GM21515 (cell line): ENCODE measurements around the gene NXF1.
"Not testable (repeated sequence)": the region's sequence is repeated elsewhere in the genome, so short reads cannot be mapped to it uniquely, and the experiment has no call there.

Experiments used
- ATAC-seq: cut with Tn5 transposase; IDR thresholded peaks from one replicate; pipeline ENCODE4 v1.9.1; 2021; ENCODE audit not compliant: unreplicated experiment

Gene NXF1

DNA sequence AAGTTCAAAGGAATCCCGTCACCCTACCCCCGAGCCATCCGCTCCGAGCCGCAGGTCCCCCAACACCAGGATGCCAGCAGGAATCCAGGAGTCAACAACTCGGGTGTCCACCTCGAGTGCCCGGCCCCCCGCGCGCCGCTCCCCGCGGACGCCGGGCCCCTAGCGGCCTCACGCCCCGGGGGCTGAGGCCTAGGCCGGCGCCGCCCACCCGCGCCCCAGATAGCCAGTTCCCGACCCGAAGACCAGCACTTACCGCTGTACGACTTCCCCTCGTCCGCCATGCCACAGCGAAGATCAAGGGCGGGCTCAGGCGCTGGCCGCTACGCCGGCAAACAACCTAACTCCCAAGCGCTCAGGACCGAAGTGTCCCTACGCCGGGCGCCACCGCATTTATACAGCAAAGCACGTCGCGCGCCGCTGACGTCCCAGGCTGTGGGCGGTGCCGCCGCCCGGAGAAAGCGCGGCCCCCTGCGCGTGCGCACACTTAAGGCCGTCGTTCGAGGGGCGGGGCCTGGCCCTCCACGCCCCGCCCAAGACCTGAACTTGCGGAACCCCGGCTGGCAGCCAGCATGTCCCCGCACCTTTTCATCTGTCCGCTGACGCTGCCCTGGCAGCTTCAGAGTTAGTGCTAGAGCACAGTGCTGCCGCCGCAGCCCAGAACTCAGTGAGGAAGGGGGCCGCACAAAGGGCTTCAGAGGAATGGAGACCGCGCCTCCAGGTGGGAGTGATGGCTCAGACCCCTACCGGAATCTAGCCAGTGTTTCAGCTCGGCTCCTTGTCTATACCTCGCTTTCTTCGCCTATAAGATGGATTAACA is at the start of gene NXF1:
NXF1 (minus strand) TSS at position 365 of the 817 bp plus-strand sequence; CDS start at position 281, 84 bp downstream.
- peak; percentile 73 for ATAC-seq

DNA sequence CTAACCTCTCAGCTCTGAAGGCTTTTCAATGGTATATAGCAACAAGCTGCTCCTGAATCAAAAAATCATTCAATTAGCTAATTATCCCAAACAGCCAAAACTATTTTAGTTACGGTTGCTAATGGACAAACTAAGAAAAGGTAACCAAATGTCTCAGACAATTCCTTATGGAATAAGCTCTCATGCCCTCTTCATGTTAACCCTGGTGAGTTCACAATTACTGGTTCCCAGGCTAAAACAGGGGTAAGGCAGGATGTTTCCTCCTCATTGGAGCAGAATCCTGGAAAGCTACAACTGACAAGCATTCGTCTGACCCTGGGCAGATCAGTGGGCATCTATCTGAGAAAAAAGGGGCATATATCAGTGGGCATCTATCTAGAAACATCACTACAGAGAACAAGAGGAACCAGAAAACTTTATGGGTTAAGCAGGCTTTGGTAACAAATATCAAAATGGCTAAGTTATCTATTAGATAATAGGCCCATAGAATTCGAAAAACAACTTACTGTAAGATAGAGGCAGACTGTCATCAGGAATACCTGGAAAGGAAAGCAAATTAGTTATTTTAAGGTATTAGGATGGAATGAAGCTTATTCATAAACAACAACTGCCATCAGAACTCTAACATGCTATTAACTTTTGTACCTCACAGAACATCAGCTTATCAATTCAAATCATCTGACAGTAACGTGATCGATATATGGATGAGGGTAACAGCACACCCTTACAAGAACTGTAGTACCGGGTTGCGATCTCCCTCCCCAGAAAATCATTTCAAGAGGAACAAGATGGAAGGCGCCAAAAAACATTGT is 49.0 kb upstream of the NXF1 start:
- ATAC-seq = no peak

DNA sequence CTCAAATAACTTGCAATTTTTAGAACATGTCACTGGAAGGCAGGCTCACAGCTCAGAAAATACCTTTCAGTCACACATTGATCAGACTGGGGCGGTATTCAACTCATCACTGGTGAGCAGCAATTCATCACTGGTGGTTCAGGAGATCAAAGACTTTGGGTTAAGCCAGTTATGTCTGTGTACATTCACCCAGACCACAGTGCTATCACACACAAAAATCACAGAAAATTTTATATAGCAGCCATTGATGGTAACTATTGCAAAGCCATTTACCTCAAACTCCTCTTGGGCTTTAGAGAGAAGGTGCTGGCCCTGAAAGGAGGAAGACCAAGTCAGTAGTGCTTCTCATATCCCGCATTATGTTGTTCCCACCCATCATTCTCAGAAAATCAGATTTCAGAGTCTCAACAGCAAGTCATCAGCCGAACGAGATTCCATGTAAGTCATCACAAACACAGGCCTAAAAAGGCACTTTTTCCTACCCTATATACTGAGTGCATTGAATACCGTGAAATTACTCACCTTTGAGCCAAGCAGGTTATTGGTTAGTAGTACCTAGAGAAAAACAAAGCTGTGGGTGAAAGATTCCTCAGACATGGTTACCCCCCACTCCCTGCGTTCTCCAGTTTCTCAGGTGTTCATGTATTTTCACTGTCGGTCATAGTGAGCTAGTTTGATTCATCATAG is 48.2 kb upstream of the NXF1 start:
- no peak for ATAC-seq

DNA sequence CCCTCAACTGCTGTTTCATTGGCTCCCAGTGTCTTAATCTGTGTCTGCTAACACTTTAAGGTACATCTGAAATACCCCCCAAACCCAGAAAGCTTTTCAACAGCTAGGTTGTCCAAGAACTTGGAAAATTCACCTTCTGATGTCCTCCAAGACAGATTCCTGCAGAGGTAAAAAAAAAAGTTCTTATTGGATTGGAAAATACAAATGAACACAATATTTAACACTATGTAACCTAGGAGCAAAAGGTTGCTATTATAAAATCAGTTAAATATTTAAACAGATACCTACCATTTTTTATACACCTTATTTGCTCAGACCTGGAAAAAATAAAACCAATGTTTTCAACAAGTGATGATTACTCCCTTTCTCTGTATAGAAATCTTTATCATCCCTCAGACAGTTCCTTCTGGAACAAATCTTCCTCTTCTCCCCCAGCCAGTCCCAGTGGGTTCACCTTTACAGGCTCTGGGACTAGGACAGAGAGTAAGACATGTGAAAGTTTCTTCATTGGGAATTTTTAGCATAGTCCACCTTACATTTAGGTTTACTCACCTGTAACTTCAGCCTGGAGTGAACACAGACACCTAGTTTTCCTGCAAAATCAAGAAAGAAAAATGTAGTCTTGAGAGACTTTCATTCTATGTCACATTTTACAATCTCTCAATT is 47.4 kb upstream of the NXF1 start:
- no peak for ATAC-seq

DNA sequence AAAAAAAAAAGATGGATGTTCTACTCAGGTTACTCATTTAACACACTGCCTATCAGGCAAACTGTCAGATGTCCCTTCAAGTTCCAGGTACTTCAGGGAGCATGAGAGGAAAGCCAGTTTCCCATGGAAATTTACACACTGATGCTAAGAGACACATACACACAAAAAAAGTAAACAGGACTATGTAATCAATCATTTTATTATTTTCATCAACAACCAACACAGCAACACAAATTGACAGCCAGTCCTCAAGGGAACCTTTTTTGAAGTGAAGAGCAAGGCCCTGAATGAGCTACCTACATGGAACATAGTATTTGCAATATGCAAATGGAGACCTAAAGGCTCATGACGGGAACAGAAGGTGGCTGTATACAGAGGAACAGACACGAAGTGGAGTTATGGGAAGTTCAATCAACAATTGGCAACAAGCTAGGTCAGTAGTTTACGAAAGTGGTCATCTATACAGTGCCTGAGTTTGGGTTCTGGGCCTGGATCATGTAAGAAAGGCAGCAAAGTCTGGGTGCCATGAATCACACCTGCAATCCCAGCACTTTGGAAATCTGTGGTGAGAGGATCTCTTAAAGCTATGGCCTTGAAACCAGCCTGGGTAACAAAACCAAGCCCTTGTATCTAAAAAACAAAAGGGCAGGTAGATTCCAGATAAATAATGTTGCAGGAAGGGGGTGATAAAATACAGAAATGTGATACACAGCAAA is 46.7 kb upstream of the NXF1 start:
- no peak for ATAC-seq

DNA sequence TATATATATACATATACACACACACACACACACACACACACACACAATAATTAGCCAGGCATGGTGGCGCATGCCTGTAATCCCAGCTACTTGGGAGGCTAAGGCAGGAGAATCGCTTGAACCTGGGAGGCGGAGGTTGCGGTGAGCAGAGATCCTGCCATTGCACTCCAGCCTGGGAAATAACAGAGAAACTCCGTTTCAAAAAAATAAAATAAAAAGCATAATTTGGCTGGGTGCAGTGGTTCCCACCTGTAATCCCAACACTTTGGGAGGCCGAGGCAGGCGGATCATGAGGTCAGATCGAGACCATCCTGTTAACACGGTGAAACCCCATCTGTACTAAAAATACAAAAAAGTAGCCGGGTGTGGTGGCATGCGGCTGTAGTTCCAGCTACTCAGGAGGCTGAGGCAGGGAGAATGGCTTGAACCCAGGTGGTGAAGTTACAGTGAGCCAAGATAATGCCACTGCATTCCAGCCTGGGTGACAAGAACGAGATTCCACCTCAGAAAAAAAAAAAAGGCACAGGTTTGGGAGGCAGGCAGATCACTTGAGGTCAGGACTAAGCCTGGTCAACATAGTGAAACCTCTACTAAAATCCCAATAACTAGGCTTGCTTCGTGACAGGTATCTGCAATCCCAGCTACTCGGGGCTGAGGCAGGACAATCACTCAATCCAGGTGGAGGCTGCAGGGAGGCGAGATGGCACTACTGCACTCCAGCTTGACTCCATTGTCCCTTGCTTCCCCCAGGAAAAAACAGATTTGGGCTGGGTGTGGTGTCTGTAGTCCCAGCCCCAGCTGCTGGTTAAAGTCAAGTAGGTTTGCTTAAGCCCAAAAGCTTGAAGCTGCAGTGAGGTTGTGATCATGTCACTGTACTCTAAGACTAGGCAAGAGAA is 45.9 kb upstream of the NXF1 start:
- ATAC-seq = no peak

DNA sequence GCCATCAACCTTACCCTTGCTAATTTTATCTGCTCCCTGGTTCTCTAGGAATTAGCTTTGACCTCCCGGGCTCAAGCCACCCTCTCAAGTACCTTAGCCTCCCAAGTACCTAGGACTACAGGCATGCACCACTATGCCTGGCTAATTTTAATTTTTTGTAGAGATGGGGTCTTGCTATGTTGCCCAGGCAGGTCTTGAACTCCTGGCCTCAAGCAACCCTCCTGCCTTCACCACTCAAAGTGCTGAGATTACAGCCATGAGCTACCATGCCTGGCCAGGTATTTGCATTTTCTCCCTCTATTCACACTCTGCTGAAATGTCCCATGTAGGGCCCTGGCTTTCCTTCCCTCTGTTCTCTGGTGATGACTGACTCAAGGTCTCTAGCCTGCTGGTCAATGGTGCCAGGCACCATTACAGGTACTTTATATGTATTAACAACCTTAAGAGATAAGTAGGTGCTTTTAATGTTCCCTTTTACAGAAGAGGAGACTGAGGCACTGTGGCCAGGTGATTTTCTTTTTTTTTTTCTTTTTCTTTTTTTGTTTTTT is 42.6 kb upstream of the NXF1 start:
- ATAC-seq = no peak

DNA sequence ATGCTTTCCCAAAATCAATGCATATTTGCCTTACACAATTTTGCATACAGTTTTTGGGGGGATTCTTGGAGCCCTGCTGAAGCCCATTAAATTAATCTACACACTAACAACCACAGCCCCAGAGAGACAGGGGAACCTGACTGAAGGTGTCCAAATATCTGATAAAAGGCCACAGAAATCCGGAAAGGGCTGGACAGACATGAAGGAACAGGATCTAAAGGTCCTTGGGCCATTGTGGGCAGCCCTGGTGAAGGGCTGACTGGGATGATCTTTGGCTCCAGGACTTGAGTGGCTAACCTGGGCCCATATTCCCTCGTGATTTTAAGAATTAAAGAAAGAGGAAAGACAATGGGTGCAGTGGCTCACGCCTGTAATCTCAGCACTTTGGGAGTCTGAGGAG is 40.9 kb upstream of the NXF1 start:
- no peak for ATAC-seq

DNA sequence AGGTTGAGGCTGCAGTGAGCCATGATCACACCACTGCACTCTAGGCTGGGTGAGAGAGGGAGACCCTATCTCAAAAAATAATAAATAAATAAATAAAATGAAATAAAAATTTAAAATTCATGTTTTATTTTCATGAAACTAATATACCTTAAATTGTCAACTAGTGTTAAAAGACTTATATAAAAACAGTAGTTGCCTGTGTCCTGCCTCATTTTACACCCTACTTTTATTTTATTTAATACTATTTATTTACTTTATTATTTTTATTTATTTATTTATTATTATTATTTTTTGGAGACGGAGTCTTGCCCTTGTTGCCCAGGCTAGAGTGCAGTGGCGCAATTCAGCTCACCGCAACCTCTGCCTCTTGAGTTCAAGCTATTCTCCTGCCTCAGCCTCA is 38.9 kb upstream of the NXF1 start:
- no peak for ATAC-seq

DNA sequence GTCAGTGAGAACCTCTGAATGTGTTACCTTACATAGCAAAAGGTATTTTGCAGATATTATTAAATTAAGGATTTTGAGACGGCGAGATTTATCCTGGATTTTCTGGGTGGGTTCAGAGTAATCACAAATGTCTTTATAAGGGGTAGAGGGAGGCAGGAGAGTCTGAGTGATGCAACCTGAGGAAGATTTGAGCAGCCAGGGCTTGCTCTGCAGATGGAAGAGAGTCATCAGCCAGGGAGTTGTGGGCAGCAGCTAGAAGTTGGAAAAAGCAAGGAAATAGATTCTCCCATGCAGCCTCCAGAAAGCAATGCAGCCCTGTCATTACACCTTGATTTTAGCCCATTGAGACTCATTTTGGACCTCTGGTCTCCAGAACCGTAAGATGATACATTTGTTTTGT is 38.2 kb upstream of the NXF1 start:
- ATAC-seq = no peak

DNA sequence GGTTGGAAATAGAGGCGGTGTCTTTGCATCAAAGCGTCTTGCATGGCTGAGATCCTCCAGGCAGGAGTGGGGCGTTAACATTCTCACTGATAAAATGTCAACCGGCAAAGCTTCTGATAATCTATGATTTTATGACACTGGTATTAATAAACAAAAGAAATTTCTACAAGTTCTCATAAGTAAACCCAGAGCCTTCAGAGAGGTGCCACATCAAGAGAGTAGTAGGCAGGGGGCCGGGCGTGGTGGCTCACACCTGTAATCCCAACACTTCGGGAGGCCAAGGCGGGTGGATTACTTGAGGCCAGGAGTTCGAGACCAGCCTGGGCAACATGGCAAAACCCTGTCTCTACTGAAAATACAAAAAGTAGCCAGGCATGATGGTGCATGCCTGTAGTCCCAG is 37.7 kb upstream of the NXF1 start:
- ATAC-seq = not testable (repeated sequence)

DNA sequence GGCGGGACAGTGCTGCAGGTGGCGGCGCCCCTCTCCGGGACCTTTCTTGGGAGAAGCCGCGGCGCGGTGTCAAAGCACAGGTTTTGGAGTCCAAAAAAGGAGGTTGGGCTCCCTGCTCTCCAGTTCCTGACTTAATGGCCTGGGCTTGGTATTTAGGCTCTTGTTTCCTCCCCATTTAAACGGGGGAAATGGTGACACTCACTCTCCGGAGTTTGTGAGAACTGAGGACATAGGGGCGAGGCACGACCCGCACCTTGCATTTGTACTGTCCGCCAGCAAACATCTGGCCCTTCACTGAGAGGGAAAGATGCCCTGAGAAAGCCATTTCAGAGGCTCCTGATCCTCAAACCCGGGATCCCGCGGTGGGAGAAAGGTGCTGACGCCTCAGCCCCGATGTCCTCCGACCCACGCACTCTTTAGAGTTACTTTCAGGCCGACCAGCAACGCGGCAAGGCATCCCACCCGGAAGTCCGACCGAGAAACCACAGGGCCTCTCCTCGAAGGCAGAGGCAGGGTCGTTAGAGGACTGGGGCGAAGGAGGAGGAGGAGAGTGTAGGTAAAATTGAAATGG is 37.0 kb upstream of the NXF1 start:
- ATAC-seq = no peak

DNA sequence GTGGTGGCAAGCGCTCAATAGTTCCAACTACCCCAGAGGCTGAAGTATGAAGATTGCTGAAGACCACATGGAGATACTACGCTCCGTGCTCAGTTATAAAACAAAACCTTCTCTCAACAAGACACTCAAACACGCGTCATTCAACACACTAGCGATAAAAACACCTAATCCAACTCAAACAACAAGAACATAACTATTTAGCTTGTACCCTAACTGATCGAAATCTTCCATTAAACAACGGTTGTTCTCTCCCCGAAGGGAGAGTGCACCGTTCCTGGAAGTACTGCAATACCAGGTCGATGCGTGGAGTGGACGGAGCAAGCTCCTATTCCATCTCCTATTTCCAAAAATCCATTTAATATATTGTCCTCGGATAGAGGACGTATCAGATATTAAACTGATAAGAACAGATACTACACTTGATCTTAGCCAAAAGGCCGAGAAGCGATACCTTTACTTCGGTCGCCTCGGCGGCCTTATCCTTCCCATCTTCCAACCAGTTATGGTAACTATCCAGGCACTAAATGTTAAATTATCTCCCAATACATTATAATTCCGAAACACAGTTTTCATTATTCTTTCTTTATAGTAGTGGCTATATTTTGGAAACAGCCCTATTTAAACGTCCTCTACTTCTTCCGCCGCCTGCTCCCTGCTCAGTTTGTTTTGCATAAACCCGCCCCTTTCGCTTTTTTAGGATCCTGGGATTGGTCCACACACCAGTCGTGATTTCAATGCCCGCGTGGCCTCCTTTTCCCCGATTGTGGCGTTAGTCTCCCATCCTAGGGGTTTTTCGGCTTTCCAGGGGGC is 36.3 kb upstream of the NXF1 start:
- peak; percentile 46 for ATAC-seq

DNA sequence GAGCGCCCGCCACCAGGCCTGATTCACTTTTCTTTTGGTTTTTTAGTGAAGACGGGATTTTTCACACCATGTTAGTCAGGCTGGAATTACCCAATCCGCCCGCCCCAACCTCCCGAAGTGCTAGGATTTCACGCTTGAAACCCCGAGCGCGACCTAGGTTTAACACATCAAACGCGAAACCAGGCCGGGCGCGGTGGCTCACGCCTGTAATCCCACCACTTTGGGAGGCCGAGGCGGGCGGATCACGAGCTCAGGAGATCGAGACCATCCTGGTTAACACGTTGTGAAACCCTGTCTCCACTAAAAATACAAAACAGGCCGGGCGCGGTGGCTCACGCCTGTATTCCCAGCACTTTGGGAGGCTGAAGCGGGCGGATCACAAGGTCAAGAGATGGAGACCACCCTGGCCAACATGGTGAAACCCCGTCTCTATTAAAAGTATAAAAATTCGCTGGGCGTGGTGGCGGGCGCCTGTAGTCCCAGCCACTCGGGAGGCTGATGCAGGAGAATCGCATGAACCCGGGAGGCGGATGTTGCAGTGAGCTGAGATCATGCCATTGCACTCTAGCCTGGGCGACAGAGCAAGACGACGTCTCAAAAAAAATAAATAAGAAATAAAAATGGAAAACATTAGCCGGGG is 35.6 kb upstream of the NXF1 start:
- ATAC-seq = not testable (repeated sequence)

DNA sequence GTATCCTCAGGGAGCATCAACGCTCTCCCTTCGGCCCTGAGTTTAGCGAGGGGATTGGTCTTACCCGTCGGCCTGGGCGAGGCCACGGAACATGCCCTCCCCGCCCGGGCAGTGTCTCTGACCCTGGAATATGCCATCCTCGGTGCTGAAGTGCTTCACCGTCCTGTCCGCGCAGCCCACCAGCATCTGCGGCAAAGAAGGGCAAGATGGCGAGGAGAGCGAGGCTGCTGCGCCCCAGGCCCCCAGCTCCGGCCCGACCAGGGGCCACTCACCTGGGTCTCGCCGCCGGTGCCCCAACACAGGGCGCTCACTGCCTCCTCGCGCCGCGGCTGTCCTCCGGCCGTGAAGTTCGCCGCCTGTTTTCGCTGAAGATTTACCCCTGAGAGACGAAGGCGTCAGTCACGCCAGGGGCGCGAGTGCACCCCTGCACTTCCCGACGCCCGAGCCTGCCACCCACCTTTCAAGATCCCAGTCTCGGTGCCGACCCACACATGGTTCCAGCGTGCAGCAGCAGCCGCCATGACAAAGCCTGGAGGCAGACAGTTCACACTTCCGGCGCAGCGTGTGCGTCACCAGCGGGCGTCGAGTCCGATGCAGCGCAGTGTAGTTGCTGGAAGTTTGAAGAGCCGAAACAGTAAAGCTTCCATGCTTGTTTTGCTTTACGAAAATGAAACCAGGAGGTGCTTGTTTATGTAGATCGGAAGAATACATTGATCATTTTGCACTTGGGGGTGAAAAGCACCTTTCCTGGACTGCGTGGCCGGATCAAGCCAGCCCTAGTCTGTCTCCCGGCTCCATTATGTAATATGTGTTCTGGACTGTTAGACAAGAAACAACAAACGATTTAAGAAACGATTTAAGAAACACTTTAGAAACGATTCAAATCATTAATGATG is 34.1 kb upstream of the NXF1 start, which contains the start of gene WDR74:
WDR74 (minus strand) TSS at position 541 of the 896 bp plus-strand sequence; CDS start at position 521, 20 bp downstream.
- peak; percentile 50 for ATAC-seq

DNA sequence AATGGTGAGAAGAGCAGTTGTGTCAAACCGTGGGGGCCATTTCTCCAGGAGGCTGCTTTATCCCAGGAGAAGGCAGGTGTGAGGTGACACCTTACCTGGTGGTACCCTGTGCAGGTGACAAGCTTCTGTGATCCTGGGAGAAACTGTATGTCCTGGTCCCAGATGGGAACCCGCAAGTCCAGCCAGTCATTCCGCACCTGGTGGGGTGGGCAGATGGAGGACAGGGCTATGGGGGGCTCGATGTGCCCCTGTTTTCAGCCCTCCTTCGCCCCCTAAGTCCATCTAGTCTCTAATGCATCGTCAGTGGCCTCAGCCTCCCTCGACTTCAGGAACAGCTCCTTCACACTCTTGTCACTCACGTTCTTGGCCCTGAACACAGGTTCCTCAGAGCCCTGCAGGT is 30.1 kb upstream of the NXF1 start:
- no peak for ATAC-seq
